Mesodermal cell (in vitro differentiated cells): ENCODE data around the gene UBE3D.
"Not testable (repeated sequence)": the region's sequence is repeated elsewhere in the genome, so short reads cannot be mapped to it uniquely, and the experiment has no call there.

Experiments
- H3K27ac ChIP-seq: 2 replicates; pipeline ENCODE4 v1.7.0; 2013; ENCODE audit warnings: mild to moderate bottlenecking, low read depth, low read length, moderate library complexity; ENCODE audit not compliant: severe bottlenecking
- H3K36me3 ChIP-seq: 2 replicates; pipeline ENCODE4 v1.7.1; 2013; ENCODE audit warnings: mild to moderate bottlenecking, low read length, moderate library complexity; ENCODE audit not compliant: control insufficient read depth, insufficient read depth
- H3K4me1 ChIP-seq: one replicate; pipeline ENCODE4 v1.7.1; 2013; ENCODE audit warnings: mild to moderate bottlenecking, low read length; ENCODE audit not compliant: insufficient read depth, control insufficient read depth, poor library complexity, severe bottlenecking
- H3K4me3 ChIP-seq: 2 replicates; pipeline ENCODE4 v1.7.0; 2013; ENCODE audit warnings: low read length, control low read depth, mild to moderate bottlenecking; ENCODE audit not compliant: insufficient read depth, poor library complexity, severe bottlenecking; ENCODE audit errors: extremely low read depth
- H3K9me3 ChIP-seq: 2 replicates; pipeline ENCODE4 v1.7.1; 2013; ENCODE audit warnings: mild to moderate bottlenecking, low read length, moderate library complexity; ENCODE audit not compliant: control insufficient read depth
- WGBS, 2 experiments: methylation state at CpG; one replicate each; pipeline ENCODE4 v1.1.5; 2013; ENCODE audit warnings: missing lambda C conversion rate in 2 of 2; ENCODE audit not compliant: insufficient coverage in 2 of 2; 5-methylcytosine and 5-hydroxymethylcytosine counted together

UBE3D gene

GRCh38 chr6:82894653-82895259 is 170.9 kb downstream of the UBE3D start:
- H3K4me3 ChIP-seq, result no peak overlapping the region
- H3K4me1 ChIP-seq, result no peaks in the 10 kb centered on the region
- WGBS, 2 experiments, result 89 to 90% methylated on average over 3 to 6 of the region's 6 CpGs
- H3K9me3 ChIP-seq, result no peaks in the 10 kb centered on the region
- no peak overlapping the region for H3K27ac ChIP-seq
- H3K36me3 ChIP-seq, result no peaks in the 10 kb centered on the region

- Histone ChIP-seq H3K36me3 (no peaks in the 10 kb centered on the region), H3K27ac (no peak overlapping the region), H3K4me1 (no peaks in the 10 kb centered on the region), H3K4me3 (no peak overlapping the region), H3K9me3 (no peaks in the 10 kb centered on the region)
- WGBS, 2 experiments, result 78 to 98% methylated on average over 3 to 4 of the region's 9 CpGs
Measured at GRCh38 chr6:82893889-82894652, 171.6 kb downstream of the UBE3D start.

- not testable (repeated sequence) for H3K9me3 ChIP-seq, H3K36me3 ChIP-seq, H3K27ac ChIP-seq, H3K4me1 ChIP-seq, H3K4me3 ChIP-seq
- WGBS, 2 experiments, result 96 to 100% methylated on average over 1 to 2 of the region's 3 CpGs
Measured at GRCh38 chr6:82891503-82891902, 174.1 kb downstream of the UBE3D start.

GRCh38 chr6:82891076-82891475 is 174.6 kb downstream of the UBE3D start:
- Histone ChIP-seq H3K4me3 (no peak overlapping the region), H3K4me1 (no peaks in the 10 kb centered on the region), H3K9me3 (no peaks in the 10 kb centered on the region), H3K36me3 (no peaks in the 10 kb centered on the region), H3K27ac (no peak overlapping the region)

GRCh38 chr6:82890240-82890639 is 175.4 kb downstream of the UBE3D start:
- no peaks in the 10 kb centered on the region for H3K9me3 ChIP-seq
- no peaks in the 10 kb centered on the region for H3K36me3 ChIP-seq
- H3K4me3 ChIP-seq, result no peak overlapping the region
- no peaks in the 10 kb centered on the region for H3K4me1 ChIP-seq
- 91 to 100% methylated on average over 1 of the region's 1 CpG for WGBS, 2 experiments
- H3K27ac ChIP-seq, result no peak overlapping the region

- H3K27ac ChIP-seq, result no peak overlapping the region
- H3K4me1 ChIP-seq, result no peaks in the 10 kb centered on the region
- H3K4me3 ChIP-seq, result no peak overlapping the region
- H3K36me3 ChIP-seq, result no peaks in the 10 kb centered on the region
- H3K9me3 ChIP-seq, result no peaks in the 10 kb centered on the region
- WGBS, 2 experiments, result 84 to 95% methylated on average over 2 of the region's 5 CpGs
Measured at GRCh38 chr6:82889143-82889542, 176.5 kb downstream of the UBE3D start.

GRCh38 chr6:82882363-82883023 is 183.1 kb downstream of the UBE3D start:
- H3K9me3 ChIP-seq, result no peaks in the 10 kb centered on the region
- WGBS, 2 experiments, result no CpG with 5 or more reads among the region's 2 CpGs
- no peak overlapping the region for H3K27ac ChIP-seq
- H3K4me3 ChIP-seq, result no peak overlapping the region
- H3K36me3 ChIP-seq, result no peaks in the 10 kb centered on the region
- no peaks in the 10 kb centered on the region for H3K4me1 ChIP-seq

GRCh38 chr6:82881519-82881918 is 184.1 kb downstream of the UBE3D start:
- no peak overlapping the region for H3K27ac ChIP-seq

GRCh38 chr6:82878812-82879211 is 186.8 kb downstream of the UBE3D start:
- 71 to 100% methylated on average over 1 of the region's 3 CpGs for WGBS, 2 experiments
- H3K4me3 ChIP-seq, result no peak overlapping the region
- H3K36me3 ChIP-seq, result no peaks in the 10 kb centered on the region
- no peaks in the 10 kb centered on the region for H3K4me1 ChIP-seq
- H3K9me3 ChIP-seq, result no peaks in the 10 kb centered on the region
- H3K27ac ChIP-seq, result no peak overlapping the region

More at GRCh38 chr6:82881519-82881918, 184.1 kb downstream of the UBE3D start:
- H3K4me1 ChIP-seq, result no peaks in the 10 kb centered on the region
- 100% methylated on average over 1 of the region's 1 CpG; no CpG with 5 or more reads in 1 of the 2 experiments for WGBS, 2 experiments
- no peak overlapping the region for H3K4me3 ChIP-seq
- no peaks in the 10 kb centered on the region for H3K36me3 ChIP-seq
- no peaks in the 10 kb centered on the region for H3K9me3 ChIP-seq

GRCh38 chr6:82877213-82878195 is 188.1 kb downstream of the UBE3D start:
- Histone ChIP-seq H3K9me3 (no peaks in the 10 kb centered on the region), H3K27ac (no peak overlapping the region), H3K4me3 (no peak overlapping the region), H3K4me1 (no peaks in the 10 kb centered on the region), H3K36me3 (no peaks in the 10 kb centered on the region)
- 92 to 93% methylated on average over 2 of the region's 4 CpGs for WGBS, 2 experiments
